Psoas muscle (tissue), 8 donors: Measurements from ENCODE around the gene LIPF. TPM values are rescaled to one million over a fixed set of nuclear protein-coding genes. Genes with fewer than 3 reads are reported as not detected.

Experiments
- ATAC-seq, 4 donors: fragments of 200-7000 bp; cut with Tn5 transposase; one replicate each; pipeline ENCODE4 v1.9.1; 2020; ENCODE audit warnings: moderate library complexity in 3 of 4, mild to moderate bottlenecking in 2 of 4
- DNase-seq, 2 donors: peaks; one replicate each; pipeline ENCODE4 v3.0.0-alpha.2; 2020
- H3K27ac ChIP-seq: fragments of 200-600 bp; one replicate; pipeline ENCODE4 v1.8.0; 2022
- H3K27me3 ChIP-seq, 3 donors: fragments of 200-600 bp in 1 of 3; one replicate each; pipeline versions ENCODE4 v1.6.1 to v1.8.0; 2013 to 2022; ENCODE audit warnings: low read length in 2 of 3, mild to moderate bottlenecking in 2 of 3, moderate library complexity in 1 of 3; ENCODE audit not compliant: insufficient read depth in 3 of 3
- H3K36me3 ChIP-seq, 2 donors: fragments of 200-600 bp in 1 of 2; one replicate each; pipeline versions ENCODE4 v1.6.1 to v1.8.0; 2013 to 2022; ENCODE audit warnings: low read depth in 1 of 2, mild to moderate bottlenecking in 1 of 2, moderate library complexity in 1 of 2; ENCODE audit not compliant: insufficient read depth in 1 of 2
- H3K4me1 ChIP-seq: fragments of 200-600 bp; one replicate; pipeline ENCODE4 v1.8.0; 2022
- H3K4me3 ChIP-seq: fragments of 200-600 bp; one replicate; pipeline ENCODE4 v1.8.0; 2022; ENCODE audit warnings: mild to moderate bottlenecking
- H3K9me3 ChIP-seq: fragments of 200-600 bp; one replicate; pipeline ENCODE4 v1.8.0; 2022
- WGBS, 3 donors: extraction: QIAGEN DNeasy Blood & Tissue Kit; methylation state at CpG; one replicate each; pipeline versions ENCODE4 v1.1.6 to v1.1.7; 2013; 5-methylcytosine and 5-hydroxymethylcytosine counted together
- intact Hi-C, 2 donors: fragments of 100-400 bp; cut with DNase I; formaldehyde crosslinking; loops; one replicate each; pipeline versions ENCODE4 v1.11.0 to v1.14.2; 2022
- long read RNA-seq, 2 donors: library from polyadenylated mRNA; unstranded; transcript quantifications; one replicate each; pipeline ENCODE4 v2.0.0, GENCODE V29; 2021
- polyA plus RNA-seq, 3 donors: library from polyadenylated mRNA; stranded (reverse); fragments of 200-250 nt; gene quantifications; one replicate each; pipeline ENCODE4 v1.2.3, GENCODE V29; 2013
- total RNA-seq, 4 donors: library from RNA; stranded (reverse); fragmentation: NEBNext Ultra II Directional in 2 of 4; extraction: Animal tissue kit (Norgen Biotek cat#: 25700) in 2 of 4; gene quantifications; one replicate each; pipeline versions ENCODE4 v1.2.1 to v1.2.4, GENCODE V29; 2021 to 2023
- TF ChIP-seq, protein P1 (sequence below): fragments of 200-600 bp; IDR thresholded peaks from one replicate; pipeline ENCODE4 v1.8.0; 2022; ENCODE audit warnings: antibody characterized with exemption
- donor health status: healthy with polysubstance abuse.
- donor health status: DM: no; HTN: no; CAD: no; lungs with moderate emphysema.
- donor health status: Bipolar disorder and iron deficiency.
- donor health status: healthy.
- donor health status: DM: yes; HTN: yes; CAD: no.
- donor health status: DM: no; HTN: no; CAD: no.
- donor health status: DM: no; HTN: no; CAD: no.
- donor health status: DM: yes; HTN: yes; CAD: no.

Gene LIPF
- total RNA-seq (not detected), polyA plus RNA-seq (under 1 TPM; 0.06 to 0.74 (median 0.70) TPM)
- long read RNA-seq, donor 1, result 0 reads
- long read RNA-seq, donor 2, result 0 reads

DNA sequence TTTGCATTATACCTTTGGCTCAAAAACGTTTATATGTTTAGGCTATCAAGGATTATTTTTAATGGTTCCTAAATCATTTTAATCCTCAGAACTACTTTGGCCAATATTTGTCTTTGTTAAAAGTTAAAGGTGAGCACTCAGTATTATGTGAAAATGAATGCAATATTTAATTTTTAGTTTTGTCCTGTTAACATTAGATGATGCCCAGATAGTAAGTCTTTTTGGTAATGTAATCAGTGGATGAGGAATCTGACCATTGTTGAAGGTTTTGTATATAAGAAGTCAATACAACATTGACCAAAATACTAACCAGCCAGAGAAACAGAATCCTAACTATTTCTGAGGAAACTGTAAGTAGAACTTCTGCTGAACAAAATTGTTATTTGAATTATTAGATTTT lies at the start of gene LIPF:
Gene LIPF (plus strand): TSS at position 301 of the 400 bp plus-strand sequence. CDS start 2,856 bp downstream, outside the sequence.
- Histone ChIP-seq H3K4me1 (no peaks in the 10 kb centered on the region), H3K9me3 (no peaks in the 10 kb centered on the region), H3K4me3 (no peak within 1 kb of the TSS), H3K36me3 (no peaks in the 10 kb centered on the region), H3K27ac (no peak within 1 kb of the TSS), H3K27me3 (no peaks in the 10 kb centered on the region)
- TF ChIP-seq, protein P1, sequence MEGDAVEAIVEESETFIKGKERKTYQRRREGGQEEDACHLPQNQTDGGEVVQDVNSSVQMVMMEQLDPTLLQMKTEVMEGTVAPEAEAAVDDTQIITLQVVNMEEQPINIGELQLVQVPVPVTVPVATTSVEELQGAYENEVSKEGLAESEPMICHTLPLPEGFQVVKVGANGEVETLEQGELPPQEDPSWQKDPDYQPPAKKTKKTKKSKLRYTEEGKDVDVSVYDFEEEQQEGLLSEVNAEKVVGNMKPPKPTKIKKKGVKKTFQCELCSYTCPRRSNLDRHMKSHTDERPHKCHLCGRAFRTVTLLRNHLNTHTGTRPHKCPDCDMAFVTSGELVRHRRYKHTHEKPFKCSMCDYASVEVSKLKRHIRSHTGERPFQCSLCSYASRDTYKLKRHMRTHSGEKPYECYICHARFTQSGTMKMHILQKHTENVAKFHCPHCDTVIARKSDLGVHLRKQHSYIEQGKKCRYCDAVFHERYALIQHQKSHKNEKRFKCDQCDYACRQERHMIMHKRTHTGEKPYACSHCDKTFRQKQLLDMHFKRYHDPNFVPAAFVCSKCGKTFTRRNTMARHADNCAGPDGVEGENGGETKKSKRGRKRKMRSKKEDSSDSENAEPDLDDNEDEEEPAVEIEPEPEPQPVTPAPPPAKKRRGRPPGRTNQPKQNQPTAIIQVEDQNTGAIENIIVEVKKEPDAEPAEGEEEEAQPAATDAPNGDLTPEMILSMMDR, result no peak
- DNase-seq (no peak), ATAC-seq (no peak)
- 18 to 27% (median 24%) methylated on average over 1 of the region's 1 CpG for WGBS, 3 donors
- intact Hi-C loops, result no loop called here

- DNase-seq (peak; percentile 10 to 62), ATAC-seq (peak in 2 of 4 donors; percentile 22 to 25)
- TF ChIP-seq, protein P1, result no peak
- no peaks in the 10 kb centered on the region for H3K36me3 ChIP-seq
- no peaks in the 10 kb centered on the region for H3K9me3 ChIP-seq
- intact Hi-C loops, result no loop called here
- WGBS, 3 donors, result 77 to 83% (median 78%) methylated on average over 18 of the region's 18 CpGs
- no peaks in the 10 kb centered on the region for H3K4me1 ChIP-seq
- H3K27me3 ChIP-seq, result no peaks in the 10 kb centered on the region
- no peak overlapping the region for H3K27ac ChIP-seq
- no peak overlapping the region for H3K4me3 ChIP-seq
Measured at GRCh38 chr10:88616250-88616977, 47.8 kb upstream of the LIPF start.

DNA sequence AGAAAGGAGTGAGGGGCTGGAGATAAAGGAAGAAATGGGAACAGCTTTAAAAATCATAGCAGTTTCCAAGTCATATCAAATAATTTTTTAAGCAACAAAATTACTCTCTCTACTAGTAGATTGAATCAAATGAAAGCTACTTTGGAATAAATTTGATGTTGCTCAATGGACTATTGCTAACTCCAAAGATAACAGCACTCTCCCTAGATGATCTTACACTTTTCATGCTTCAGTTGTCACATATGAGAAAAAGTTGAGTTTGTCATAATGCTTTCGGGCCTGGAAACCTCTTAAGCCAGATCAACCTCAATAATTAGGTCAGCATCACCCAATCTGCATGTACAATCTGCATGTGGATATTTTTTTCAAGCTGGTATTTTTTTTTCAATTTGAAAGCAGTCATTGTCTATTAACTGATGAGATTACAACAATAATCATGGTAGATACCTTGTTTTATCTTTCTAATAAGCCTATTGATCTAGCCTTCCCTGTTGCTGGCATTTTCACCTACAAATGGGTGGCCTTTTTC lies 46.4 kb upstream of the LIPF start:
- Histone ChIP-seq H3K4me1 (no peaks in the 10 kb centered on the region), H3K27me3 (no peaks in the 10 kb centered on the region), H3K36me3 (no peaks in the 10 kb centered on the region), H3K4me3 (no peak overlapping the region), H3K9me3 (no peaks in the 10 kb centered on the region), H3K27ac (no peak overlapping the region)
- no peak for ATAC-seq
- WGBS, 3 donors, result 48 to 79% (median 63%) methylated on average over 1 of the region's 1 CpG
- TF ChIP-seq, protein P1, result no peak
- intact Hi-C loops, result no loop called here
- no peak for DNase-seq

GRCh38 chr10:88618496-88618895 lies 45.7 kb upstream of the LIPF start:
- no peaks in the 10 kb centered on the region for H3K9me3 ChIP-seq
- no peaks in the 10 kb centered on the region for H3K27me3 ChIP-seq
- no peak overlapping the region for H3K27ac ChIP-seq
- 66 to 79% (median 78%) methylated on average over 1 of the region's 1 CpG for WGBS, 3 donors
- no peak for ATAC-seq
- H3K4me1 ChIP-seq, result no peaks in the 10 kb centered on the region
- intact Hi-C loops, result no loop called here
- TF ChIP-seq, protein P1, result no peak
- H3K4me3 ChIP-seq, result no peak overlapping the region
- no peaks in the 10 kb centered on the region for H3K36me3 ChIP-seq
- no peak for DNase-seq
